ENCODE measurements around the gene HDLBP. TPM values are rescaled to one million over a fixed set of nuclear protein-coding genes. Genes with fewer than 3 reads are reported as not detected.

Gene HDLBP
- polyA plus RNA-seq, 1 experiment, result 707 TPM

- ChIA-PET POLR2A (no interaction called here), CTCF (no interaction called here)
- H3K27ac ChIP-seq (ENCODE audit: low read depth, low read length), result no peak overlapping the region
- H3K4me3 ChIP-seq (ENCODE audit: low read depth, low read length), result no peak overlapping the region
- TF ChIP-seq CTCF (IDR thresholded peaks at IDR 0.05; ENCODE audit: low read depth, low read length), result no peak
- no peaks in the 10 kb centered on the region for H3K27me3 ChIP-seq (ENCODE audit: control insufficient read depth, insufficient read depth, low read length)
- no peaks in the 10 kb centered on the region; the same call in 1 of the 2 replicates for H3K9me3 ChIP-seq (ENCODE audit: control insufficient read depth, insufficient read depth, low read length)
- no peak for DNase-seq (ENCODE audit: low read depth, low spot score)
These were observed 89.9 kb downstream of the HDLBP start for GRCh38 chr2:241225545-241225944.

- no peak for DNase-seq (ENCODE audit: low read depth, low spot score)
- ChIA-PET CTCF (interaction anchor here (0.6 kb wide), 1 partner anchor 288 kb away, joined by 3 read pairs; no protein-coding TSS in a partner anchor), POLR2A (interaction anchor here (0.6 kb wide), 1 partner anchor 123 kb away, joined by 3 read pairs; no protein-coding TSS in a partner anchor)
- Histone ChIP-seq H3K4me3 (ENCODE audit: low read depth, low read length) (no peak overlapping the region), H3K27me3 (ENCODE audit: control insufficient read depth, insufficient read depth, low read length) (no peaks in the 10 kb centered on the region), H3K27ac (ENCODE audit: low read depth, low read length) (no peak overlapping the region), H3K9me3 (ENCODE audit: control insufficient read depth, insufficient read depth, low read length) (no peaks in the 10 kb centered on the region; the same call in 1 of the 2 replicates)
- TF ChIP-seq CTCF (IDR thresholded peaks at IDR 0.05; ENCODE audit: low read depth, low read length), result no peak
These were observed 90.5 kb downstream of the HDLBP start for GRCh38 chr2:241224851-241225438.

- ChIA-PET CTCF (interaction anchor here (0.6 kb wide), 1 partner anchor 289 kb away, joined by 3 read pairs; no protein-coding TSS in a partner anchor), POLR2A (interaction anchor here (0.6 to 1.1 kb wide), 2 partner anchors 9 to 123 kb away, joined by 3 read pairs; no protein-coding TSS in a partner anchor)
- TF ChIP-seq CTCF (IDR thresholded peaks at IDR 0.05; ENCODE audit: low read depth, low read length), result no peak
- no peak for DNase-seq (ENCODE audit: low read depth, low spot score)
- Histone ChIP-seq H3K4me3 (ENCODE audit: low read depth, low read length) (no peak overlapping the region), H3K9me3 (ENCODE audit: control insufficient read depth, insufficient read depth, low read length) (no peaks in the 10 kb centered on the region; the same call in 1 of the 2 replicates), H3K27me3 (ENCODE audit: control insufficient read depth, insufficient read depth, low read length) (no peaks in the 10 kb centered on the region), H3K27ac (ENCODE audit: low read depth, low read length) (no peak overlapping the region)
These were observed 91.2 kb downstream of the HDLBP start for GRCh38 chr2:241224018-241224850.

- ChIA-PET POLR2A (interaction anchor here (1.1 kb wide), 1 partner anchor 10 kb away, joined by 3 read pairs; no protein-coding TSS in a partner anchor), CTCF (no interaction called here)
- no peak for DNase-seq (ENCODE audit: low read depth, low spot score)
- Histone ChIP-seq H3K9me3 (ENCODE audit: control insufficient read depth, insufficient read depth, low read length) (no peaks in the 10 kb centered on the region; the same call in 1 of the 2 replicates), H3K27me3 (ENCODE audit: control insufficient read depth, insufficient read depth, low read length) (no peaks in the 10 kb centered on the region), H3K4me3 (ENCODE audit: low read depth, low read length) (no peak overlapping the region), H3K27ac (ENCODE audit: low read depth, low read length) (no peak overlapping the region)
- TF ChIP-seq CTCF (IDR thresholded peaks at IDR 0.05; ENCODE audit: low read depth, low read length), result no peak
These were observed 92.1 kb downstream of the HDLBP start for GRCh38 chr2:241223211-241224017.

Measured in AG04450 (cell line).